H1 (cell line): ENCODE data around the gene LCLAT1. TPM values are rescaled to one million over a fixed set of nuclear protein-coding genes. Genes with fewer than 3 reads are reported as not detected.

Experiments used
- KDM4A ChIP-seq: IDR thresholded peaks from one replicate; pipeline ENCODE4 v1.7.1; 2012; ENCODE audit warnings: low read depth, mild to moderate bottlenecking, moderate library complexity, low read length, inconsistent platforms; ENCODE audit not compliant: severe bottlenecking
- POU5F1 ChIP-seq: IDR thresholded peaks from 2 replicates; pipeline ENCODE4 v1.6.1; 2011; ENCODE audit warnings: low read depth, mild to moderate bottlenecking, low read length, moderate library complexity
- SAP30 ChIP-seq: fragments of 300-600 bp; sonication (generic); IDR thresholded peaks from 2 replicates; pipeline ENCODE4 v1.7.1; 2012; ENCODE audit warnings: low read length, moderate library complexity, mild to moderate bottlenecking, inconsistent platforms; ENCODE audit not compliant: insufficient read depth, insufficient replicate concordance
- polyA plus RNA-seq, 7 experiments: library from polyadenylated mRNA; depleted of rRNA in 3 of 7; stranded (reverse) in 5 of 7; unstranded in 2 of 7; fragments of >200 nt in 5 of 7; fragments of 200-250 nt in 2 of 7; gene quantifications; 1 replicate in 5 of 7; 2 replicates in 1 of 7; 4 replicates in 1 of 7; pipeline versions ENCODE4 v1.2.1 to v1.2.3, GENCODE V29; 2011 to 2013; ENCODE audit warnings: missing spikeins in 2 of 7, mixed read lengths in 2 of 7
- total RNA-seq: library from RNA; stranded (reverse); fragmentation: NEBNext Ultra II Directional; extraction: Animal tissue kit (Norgen Biotek cat#: 25700); gene quantifications from 2 replicates; pipeline ENCODE4 v1.2.1, GENCODE V29; 2021
- TF ChIP-seq, protein P1 (sequence below): IDR thresholded peaks from 2 replicates; pipeline ENCODE4 v1.6.1; 2011; ENCODE audit warnings: low read length, improper control_type of control experiment

The LCLAT1 gene
- total and polyA plus RNA-seq, 2 of the 8 experiments (the other 6 are each of a cell fraction or from before 2014, with no cell fraction given) = 7.6 to 22.0 TPM

DNA sequence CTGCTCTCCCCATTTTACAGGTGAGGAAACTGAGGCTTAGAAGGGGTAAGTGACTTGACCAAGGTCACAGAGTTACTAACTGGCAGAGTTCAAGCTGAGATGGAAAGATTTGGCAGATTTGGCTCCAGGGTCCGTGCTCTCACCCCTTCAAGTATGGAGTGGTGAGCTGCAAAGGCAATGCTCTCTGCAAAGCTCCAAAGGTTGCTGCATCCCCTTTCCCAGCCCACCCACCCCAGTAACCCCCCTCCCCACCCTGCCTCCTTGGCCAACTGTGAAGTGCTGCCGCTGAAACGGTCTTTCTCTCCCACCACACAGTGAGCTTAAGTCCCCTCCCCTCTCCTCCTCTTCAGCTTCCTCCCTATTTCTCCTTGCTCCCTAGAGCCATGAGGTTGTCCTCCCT, 207.4 kb downstream of the LCLAT1 start (continued):
- TF ChIP-seq, protein P1, sequence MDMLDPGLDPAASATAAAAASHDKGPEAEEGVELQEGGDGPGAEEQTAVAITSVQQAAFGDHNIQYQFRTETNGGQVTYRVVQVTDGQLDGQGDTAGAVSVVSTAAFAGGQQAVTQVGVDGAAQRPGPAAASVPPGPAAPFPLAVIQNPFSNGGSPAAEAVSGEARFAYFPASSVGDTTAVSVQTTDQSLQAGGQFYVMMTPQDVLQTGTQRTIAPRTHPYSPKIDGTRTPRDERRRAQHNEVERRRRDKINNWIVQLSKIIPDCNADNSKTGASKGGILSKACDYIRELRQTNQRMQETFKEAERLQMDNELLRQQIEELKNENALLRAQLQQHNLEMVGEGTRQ = no peak
- TF ChIP-seq POU5F1 (no peak), SAP30 (no peak), KDM4A (no peak)
